HL-60/S4 treated with phorbol 12-myristate 13-acetate at 8.2 ng/mL for 4 days and 3 days (cell line): Measurements from ENCODE around the gene ST6GALNAC4.
"Not testable (repeated sequence)": the region's sequence is repeated elsewhere in the genome, so short reads cannot be mapped to it uniquely, and the experiment has no call there.

Source experiments
- in situ Hi-C: fragments of 300-500 bp; cut with MboI; formaldehyde crosslinking; loops from 2 replicates; pipeline ENCODE4 v1.15.0; 2022; ENCODE audit warnings: low sequenced_read_pairs

The ST6GALNAC4 gene

DNA sequence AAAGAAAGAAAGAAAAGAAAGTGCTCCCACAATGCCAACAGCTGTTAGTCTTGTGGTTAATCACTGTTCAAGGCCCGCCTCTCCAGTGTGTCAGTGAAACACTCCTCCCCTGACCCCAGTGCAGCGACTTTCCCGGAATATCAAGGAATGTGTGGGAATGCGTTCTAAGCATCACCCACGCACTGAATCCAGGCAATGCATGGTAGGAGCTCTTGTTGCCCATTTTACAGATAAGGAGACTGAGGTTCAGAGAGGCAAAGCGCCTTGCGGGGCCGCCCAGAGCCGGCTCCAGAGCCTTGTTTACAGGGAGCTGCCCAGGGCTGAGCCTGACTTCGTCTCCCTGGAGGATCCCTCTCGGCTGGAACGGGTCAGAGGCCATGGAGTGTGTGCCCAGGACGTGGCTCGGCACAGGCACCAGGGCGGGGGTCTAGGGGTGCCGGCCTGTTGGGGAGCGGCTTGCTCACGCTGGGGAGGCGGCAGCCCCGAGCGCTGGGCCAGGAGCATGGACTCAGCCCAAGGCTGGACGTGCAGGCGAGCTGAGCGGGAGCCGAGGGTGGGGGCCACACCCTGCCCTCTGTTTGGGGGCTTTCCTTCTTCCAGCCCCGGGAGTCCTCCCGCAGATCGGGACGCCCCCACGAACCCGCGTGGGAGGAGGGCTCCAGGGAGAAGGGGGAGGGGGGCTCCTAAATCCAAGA, 18.3 kb downstream of the ST6GALNAC4 start:
- in situ Hi-C loops: no loop called here

- in situ Hi-C loops: no loop called here
Observed at GRCh38 chr9:127897193-127897692, 19.6 kb downstream of the ST6GALNAC4 start.

GRCh38 chr9:127896395-127897192, 20.2 kb downstream of the ST6GALNAC4 start:
- in situ Hi-C loops: no loop called here

- in situ Hi-C loops: no loop called here
Observed at GRCh38 chr9:127895811-127896210, 21.0 kb downstream of the ST6GALNAC4 start.

GRCh38 chr9:127893392-127893791, 23.4 kb downstream of the ST6GALNAC4 start:
- in situ Hi-C loops: no loop called here

- in situ Hi-C loops: no loop called here
Observed at GRCh38 chr9:127892831-127893230, 24.0 kb downstream of the ST6GALNAC4 start.

GRCh38 chr9:127890053-127890452, 26.8 kb downstream of the ST6GALNAC4 start:
- in situ Hi-C loops: no loop called here

DNA sequence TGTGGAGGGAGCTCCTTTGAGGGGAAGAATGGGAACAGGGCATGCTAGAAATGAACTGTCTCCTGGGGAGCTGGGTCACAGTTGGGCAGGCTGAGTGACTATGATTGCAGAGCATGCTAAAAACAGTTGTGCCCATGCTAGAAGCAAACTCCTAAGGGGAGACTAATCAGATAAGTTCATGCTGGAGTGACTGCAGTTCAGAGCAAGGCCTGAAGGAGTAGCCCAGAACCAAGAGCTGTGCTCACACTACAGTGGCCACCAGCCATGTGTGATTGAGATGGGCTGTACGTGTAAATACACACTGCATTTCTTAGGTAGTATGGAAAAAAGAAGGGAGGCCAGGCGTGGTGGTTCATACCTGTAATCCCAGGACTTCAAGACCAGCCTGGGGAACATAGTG, 29.0 kb downstream of the ST6GALNAC4 start:
- in situ Hi-C loops: no loop called here

GRCh38 chr9:127886401-127886972, 30.4 kb downstream of the ST6GALNAC4 start:
- in situ Hi-C loops: no loop called here

GRCh38 chr9:127885508-127886281, 31.1 kb downstream of the ST6GALNAC4 start:
- in situ Hi-C loops: no loop called here

- in situ Hi-C loops: no loop called here
Observed at GRCh38 chr9:127884976-127885490, 31.8 kb downstream of the ST6GALNAC4 start.

DNA sequence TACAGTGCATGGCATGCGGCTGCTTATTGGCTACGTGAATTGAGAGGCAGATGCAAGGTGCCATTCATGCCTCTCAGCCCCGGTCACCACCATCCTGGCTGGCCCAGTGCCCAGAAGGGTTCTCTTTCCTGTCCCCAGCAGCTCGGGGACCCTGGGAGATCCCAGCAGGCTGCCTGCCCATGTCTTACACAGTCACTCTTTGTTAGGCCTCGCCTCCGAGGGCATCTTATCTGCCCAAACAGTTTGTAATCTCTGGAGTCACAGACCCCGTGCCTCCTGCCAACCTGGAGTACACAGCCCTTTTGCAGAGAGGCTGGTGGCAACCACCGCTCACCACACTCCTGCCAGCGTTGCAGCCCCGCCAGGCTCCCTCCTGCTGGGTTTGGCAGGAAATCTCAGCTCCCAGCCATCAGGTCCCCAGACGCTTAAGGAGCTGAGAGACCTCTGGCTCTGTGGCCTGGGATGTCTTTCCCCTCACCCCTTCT, 32.4 kb downstream of the ST6GALNAC4 start:
- in situ Hi-C loops: no loop called here

GRCh38 chr9:127883959-127884358, 32.9 kb downstream of the ST6GALNAC4 start:
- in situ Hi-C loops: no loop called here

- in situ Hi-C loops: not testable (repeated sequence)
Observed at GRCh38 chr9:127881715-127882114, 35.1 kb downstream of the ST6GALNAC4 start.

- in situ Hi-C loops: no loop called here
Observed at GRCh38 chr9:127880143-127880542, 36.7 kb downstream of the ST6GALNAC4 start.

DNA sequence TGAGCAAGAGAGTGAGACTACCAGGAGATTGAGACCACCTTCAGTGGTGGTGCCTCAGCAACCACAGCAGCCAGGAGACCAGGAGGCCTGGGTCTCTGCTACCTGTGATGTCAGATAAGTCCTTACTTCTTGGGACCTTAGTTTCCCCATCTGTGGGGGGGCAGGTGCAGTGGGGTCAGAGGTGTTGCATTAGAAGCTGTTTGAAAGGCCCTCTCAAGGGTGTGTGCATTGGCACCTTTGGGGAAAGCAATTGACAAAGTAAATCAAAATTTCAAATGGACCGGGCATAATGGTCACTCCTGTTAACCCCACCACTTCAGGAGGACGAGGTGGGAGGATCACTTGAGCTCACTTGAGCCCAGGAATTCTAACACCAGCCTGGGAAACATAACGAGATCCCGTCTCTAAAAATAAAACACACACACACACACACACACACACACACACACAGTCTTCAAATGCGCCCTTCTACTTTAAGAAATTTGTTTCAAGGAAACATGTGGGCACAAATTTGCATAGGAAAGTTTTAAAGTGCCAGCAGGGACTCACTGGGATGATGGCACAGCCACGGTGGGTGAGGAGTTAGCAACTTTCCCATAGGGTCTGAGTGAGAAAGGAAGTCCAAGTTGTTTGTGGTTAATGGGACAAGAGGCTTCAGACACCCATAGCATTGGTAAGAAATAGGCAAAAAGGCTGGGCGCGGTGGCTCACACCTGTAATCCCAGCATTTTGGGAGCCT, 38.0 kb downstream of the ST6GALNAC4 start:
- in situ Hi-C loops: loop anchor here (10.0 kb wide), 2 partner anchors 56 to 144 kb away; partner anchors contain the start of genes DPM2, PIP5KL1 and TOR2A

DNA sequence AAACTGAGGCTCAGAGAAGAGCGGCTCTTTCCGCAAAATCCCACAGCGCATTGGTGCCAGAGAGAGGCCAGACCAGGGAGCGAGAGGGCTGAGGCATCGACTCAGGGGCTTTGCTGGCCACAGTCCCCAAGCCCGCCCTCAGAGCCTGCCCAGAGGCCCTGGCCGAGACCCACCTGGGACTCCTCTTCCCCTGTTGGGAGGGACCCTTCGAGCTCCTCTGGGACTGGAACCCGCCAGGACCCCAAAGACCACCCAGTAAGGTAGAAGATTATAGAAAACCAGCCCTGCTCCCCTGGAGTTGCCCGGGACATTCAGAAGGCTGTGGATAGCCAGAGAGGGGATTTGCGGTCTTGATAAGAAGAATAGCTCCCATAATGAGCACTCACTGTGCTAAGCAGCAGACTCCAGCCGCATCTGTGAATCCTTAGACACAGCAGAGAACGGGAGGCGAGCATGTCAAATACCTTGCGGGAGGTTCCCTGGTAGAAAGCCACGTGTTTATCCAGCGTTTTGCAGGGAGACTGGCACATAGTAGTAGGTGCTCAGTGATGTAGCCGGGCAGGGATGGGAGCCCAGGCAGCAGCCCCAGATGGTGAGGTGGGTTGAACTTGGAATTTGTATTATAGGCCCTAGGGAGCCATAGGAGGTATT, 38.7 kb downstream of the ST6GALNAC4 start:
- in situ Hi-C loops: loop anchor here (10.0 kb wide), 2 partner anchors 57 to 143 kb away; partner anchors contain the start of genes DPM2, PIP5KL1 and TOR2A

GRCh38 chr9:127877566-127877998, 39.3 kb downstream of the ST6GALNAC4 start, which contains the start of gene AK1:
Gene AK1 (minus strand): TSS chr9:127877675. CDS start chr9:127874617, 3,058 bp downstream.
- in situ Hi-C loops: loop anchor here (10.0 kb wide), 2 partner anchors 57 to 143 kb away; partner anchors contain the start of genes DPM2, PIP5KL1 and TOR2A
